Fibroblast of lung (primary cell): Measurements from ENCODE around the gene DHX36. TPM values are rescaled to one million over a fixed set of nuclear protein-coding genes. Genes with fewer than 3 reads are reported as not detected.

Experiments used
- DNase-seq, 2 donors: peaks; one replicate each; pipeline versions ENCODE4 v3.0.0 to v3.0.0-alpha.2; 2010; ENCODE audit warnings: low read depth in 2 of 2
- H2AFZ ChIP-seq: 2 replicates; pipeline ENCODE4 v1.5.1; 2012; ENCODE audit warnings: low read length, control low read depth, inconsistent platforms
- H3K27ac ChIP-seq: 2 replicates; pipeline ENCODE4 v1.5.1; 2011; ENCODE audit warnings: low read length, control low read depth; ENCODE audit not compliant: insufficient read depth
- H3K27me3 ChIP-seq: 2 replicates; pipeline ENCODE4 v1.5.1; 2011; ENCODE audit warnings: mild to moderate bottlenecking, low read length; ENCODE audit not compliant: control insufficient read depth, insufficient read depth
- H3K36me3 ChIP-seq: 2 replicates; pipeline ENCODE4 v1.5.1; 2011; ENCODE audit warnings: low read length; ENCODE audit not compliant: control insufficient read depth, insufficient read depth
- H3K4me1 ChIP-seq: 2 replicates; pipeline ENCODE4 v1.5.1; 2011; ENCODE audit warnings: low read length; ENCODE audit not compliant: control insufficient read depth, insufficient read depth; ENCODE audit errors: extremely low read depth
- H3K4me2 ChIP-seq: 2 replicates; pipeline ENCODE4 v1.5.1; 2011; ENCODE audit warnings: low read length, control low read depth; ENCODE audit not compliant: insufficient read depth; ENCODE audit errors: extremely low read depth
- H3K4me3 ChIP-seq, 4 experiments: fragments of 200-600 bp in 1 of 4; sonication (generic) in 1 of 4; replicated peaks in 1 of 4; 2 replicates each; pipeline ENCODE4 v1.5.1; 2011 to 2016; ENCODE audit warnings: low read length in 4 of 4, low read depth in 3 of 4, mild to moderate bottlenecking in 3 of 4, control low read depth in 2 of 4, inconsistent platforms in 1 of 4, mixed read lengths in 1 of 4; ENCODE audit not compliant: insufficient read depth in 1 of 4; ENCODE audit errors: control extremely low read depth in 1 of 4
- H3K79me2 ChIP-seq: 2 replicates; pipeline ENCODE4 v1.5.1; 2012; ENCODE audit warnings: mild to moderate bottlenecking, low read length, inconsistent platforms; ENCODE audit not compliant: control insufficient read depth, insufficient read depth
- H3K9ac ChIP-seq: 2 replicates; pipeline ENCODE4 v1.5.1; 2011; ENCODE audit warnings: mild to moderate bottlenecking, low read length, control low read depth; ENCODE audit not compliant: insufficient read depth
- H3K9me3 ChIP-seq: 2 replicates; pipeline ENCODE4 v1.5.1; 2012; ENCODE audit warnings: low read depth, low read length; ENCODE audit not compliant: control insufficient read depth, insufficient read depth
- H4K20me1 ChIP-seq: 2 replicates; pipeline ENCODE4 v1.5.1; 2011; ENCODE audit warnings: low read length; ENCODE audit not compliant: control insufficient read depth, insufficient read depth; ENCODE audit errors: extremely low read depth
- EZH2 ChIP-seq: IDR thresholded peaks from 2 replicates; pipeline ENCODE4 v1.5.1; 2012; ENCODE audit warnings: low read length, control low read depth, mild to moderate bottlenecking; ENCODE audit errors: missing control alignments
- polyA plus RNA-seq, 2 donors: library from polyadenylated mRNA; depleted of rRNA in 1 of 2; stranded (reverse) in 1 of 2; unstranded in 1 of 2; fragments of >200 nt; gene quantifications; 2 replicates each; pipeline ENCODE4 v1.2.1, GENCODE V29; 2011 to 2012; ENCODE audit warnings: missing spikeins in 1 of 2
- total RNA-seq: library from RNA; depleted of rRNA; stranded (reverse); fragments of >200 nt; gene quantifications from 2 replicates; pipeline ENCODE4 v1.2.1, GENCODE V29; 2014
- TF ChIP-seq, protein P1 (sequence below), 2 donors: IDR thresholded peaks in 1 of 2; conservative IDR thresholded peaks in 1 of 2; 1 replicate in 1 of 2; 2 replicates in 1 of 2; pipeline ENCODE4 v1.5.1; 2011 to 2012; ENCODE audit warnings: low read length in 2 of 2, control low read depth in 1 of 2, inconsistent platforms in 1 of 2, low read depth in 1 of 2, mild to moderate bottlenecking in 1 of 2

The DHX36 gene
- total and polyA plus RNA-seq, 2 donors (not counting 1 experiment from before 2014, with no cell fraction given): 54.0 to 55.2 TPM

DNA sequence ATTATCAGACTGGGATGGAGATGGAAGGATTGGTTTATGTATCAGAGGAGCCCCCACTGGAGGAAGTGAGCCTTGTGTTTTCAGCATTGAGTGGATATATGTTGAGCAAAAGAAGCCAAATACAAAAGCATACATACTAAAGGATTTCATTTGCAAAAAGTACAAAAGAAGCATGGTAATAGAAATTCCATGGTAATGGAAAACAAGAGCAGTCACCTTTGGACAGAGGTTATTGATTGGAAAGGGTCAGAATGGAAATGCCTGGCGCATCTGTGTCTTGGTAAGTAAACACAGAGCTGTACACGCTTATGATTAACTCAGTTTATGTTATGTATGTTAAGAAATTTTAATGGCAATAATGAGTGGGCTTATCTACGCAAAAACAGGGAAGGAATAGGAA lies 72.7 kb downstream of the DHX36 start:
- TF ChIP-seq EZH2: no peak
- TF ChIP-seq, protein P1, sequence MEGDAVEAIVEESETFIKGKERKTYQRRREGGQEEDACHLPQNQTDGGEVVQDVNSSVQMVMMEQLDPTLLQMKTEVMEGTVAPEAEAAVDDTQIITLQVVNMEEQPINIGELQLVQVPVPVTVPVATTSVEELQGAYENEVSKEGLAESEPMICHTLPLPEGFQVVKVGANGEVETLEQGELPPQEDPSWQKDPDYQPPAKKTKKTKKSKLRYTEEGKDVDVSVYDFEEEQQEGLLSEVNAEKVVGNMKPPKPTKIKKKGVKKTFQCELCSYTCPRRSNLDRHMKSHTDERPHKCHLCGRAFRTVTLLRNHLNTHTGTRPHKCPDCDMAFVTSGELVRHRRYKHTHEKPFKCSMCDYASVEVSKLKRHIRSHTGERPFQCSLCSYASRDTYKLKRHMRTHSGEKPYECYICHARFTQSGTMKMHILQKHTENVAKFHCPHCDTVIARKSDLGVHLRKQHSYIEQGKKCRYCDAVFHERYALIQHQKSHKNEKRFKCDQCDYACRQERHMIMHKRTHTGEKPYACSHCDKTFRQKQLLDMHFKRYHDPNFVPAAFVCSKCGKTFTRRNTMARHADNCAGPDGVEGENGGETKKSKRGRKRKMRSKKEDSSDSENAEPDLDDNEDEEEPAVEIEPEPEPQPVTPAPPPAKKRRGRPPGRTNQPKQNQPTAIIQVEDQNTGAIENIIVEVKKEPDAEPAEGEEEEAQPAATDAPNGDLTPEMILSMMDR (conservative IDR thresholded peaks at IDR 0.05 in 1 of 2, IDR thresholded peaks at IDR 0.05 in 1 of 2; ENCODE audit: low read depth in 1 of 2, low read length in 2 of 2): no peak
- H3K4me1 ChIP-seq: no peaks in the 10 kb centered on the region
- H3K4me3 ChIP-seq: no peak overlapping the region
- DNase-seq: no peak
- no peak overlapping the region for H3K4me2 ChIP-seq
- H3K27me3 ChIP-seq: no peaks in the 10 kb centered on the region
- H3K9me3 ChIP-seq: no peaks in the 10 kb centered on the region
- H2AFZ ChIP-seq: no peak overlapping the region
- H3K79me2 ChIP-seq: no peaks in the 10 kb centered on the region
- H3K9ac ChIP-seq: no peak overlapping the region
- no peaks in the 10 kb centered on the region for H4K20me1 ChIP-seq
- no peaks in the 10 kb centered on the region for H3K36me3 ChIP-seq
- H3K27ac ChIP-seq: no peak overlapping the region

- no peak overlapping the region for H3K9ac ChIP-seq
- H4K20me1 ChIP-seq: no peaks in the 10 kb centered on the region
- H3K9me3 ChIP-seq: no peaks in the 10 kb centered on the region
- no peak for TF ChIP-seq EZH2
- TF ChIP-seq, protein P1 (conservative IDR thresholded peaks at IDR 0.05 in 1 of 2, IDR thresholded peaks at IDR 0.05 in 1 of 2; ENCODE audit: low read depth in 1 of 2, low read length in 2 of 2): no peak
- no peak for DNase-seq
- no peaks in the 10 kb centered on the region for H3K27me3 ChIP-seq
- no peak overlapping the region for H3K4me3 ChIP-seq
- no peaks in the 10 kb centered on the region for H3K36me3 ChIP-seq
- H3K4me1 ChIP-seq: no peaks in the 10 kb centered on the region
- H3K79me2 ChIP-seq: no peaks in the 10 kb centered on the region
- H3K4me2 ChIP-seq: no peak overlapping the region
- no peak overlapping the region for H2AFZ ChIP-seq
- no peak overlapping the region for H3K27ac ChIP-seq
Measured at GRCh38 chr3:154250291-154250690, 74.0 kb downstream of the DHX36 start.

- TF ChIP-seq, protein P1 (conservative IDR thresholded peaks at IDR 0.05 in 1 of 2, IDR thresholded peaks at IDR 0.05 in 1 of 2; ENCODE audit: low read depth in 1 of 2, low read length in 2 of 2): no peak
- TF ChIP-seq EZH2: no peak
Measured at GRCh38 chr3:154247806-154248415, 76.4 kb downstream of the DHX36 start.

More at GRCh38 chr3:154247806-154248415, 76.4 kb downstream of the DHX36 start:
- Histone ChIP-seq H3K9ac (no peak overlapping the region), H3K27me3 (no peaks in the 10 kb centered on the region), H4K20me1 (no peaks in the 10 kb centered on the region), H3K36me3 (no peaks in the 10 kb centered on the region), H3K4me1 (peaks cover 5% of the 10 kb centered on the region), H3K9me3 (no peaks in the 10 kb centered on the region), H3K4me3 (no peak overlapping the region), H3K27ac (no peak overlapping the region), H3K79me2 (no peaks in the 10 kb centered on the region), H3K4me2 (no peak overlapping the region), H2AFZ (no peak overlapping the region)
- no peak for DNase-seq
